Measurements from ENCODE around the gene RPL37.

- TF ChIP-seq CTCF (IDR thresholded peaks at IDR 0.05; ENCODE audit: low read length): no peak
- no peak for TF ChIP-seq EZH2 (optimal IDR thresholded peaks at IDR 0.05; ENCODE audit: low read depth, low read length)
Observed at GRCh38 chr5:40790947-40791593, 44.0 kb downstream of the RPL37 start.

Data from MM.1S (cell line).